Neural cell (in vitro differentiated cells): ENCODE results near the gene RASGRP2. TPM values are rescaled to one million over a fixed set of nuclear protein-coding genes. Genes with fewer than 3 reads are reported as not detected.
A peak's percentile ranks its signal among the peaks of the same experiment; 100 is the strongest.

Experiments
- H2AFZ ChIP-seq: fragments of 200-600, 300-800 bp; sonication (generic), shearing (Covaris generic); 2 replicates; pipeline ENCODE4 v1.6.0; 2014; ENCODE audit warnings: low read depth, mild to moderate bottlenecking, antibody characterized with exemption, low read length, moderate library complexity
- H3F3A ChIP-seq: fragments of 200-600 bp; shearing (Covaris generic); 2 replicates; pipeline ENCODE4 v1.6.1; 2016; ENCODE audit warnings: mild to moderate bottlenecking, moderate library complexity, mixed read lengths, antibody characterized with exemption, low read length; ENCODE audit not compliant: insufficient read depth, poor library complexity, severe bottlenecking
- H3K27ac ChIP-seq: fragments of 200-600, 300-800 bp; sonication (generic), shearing (Covaris generic); 2 replicates; pipeline ENCODE4 v1.5.1; 2014; ENCODE audit warnings: mild to moderate bottlenecking, low read length, moderate library complexity
- H3K27me3 ChIP-seq: fragments of 300-800, 200-600 bp; sonication (generic), shearing (Covaris generic); 2 replicates; pipeline ENCODE4 v1.6.0; 2014; ENCODE audit warnings: mild to moderate bottlenecking, low read depth, low read length, moderate library complexity; ENCODE audit not compliant: insufficient read depth
- H3K36me3 ChIP-seq: fragments of 300-800, 200-600 bp; sonication (generic), shearing (Covaris generic); 2 replicates; pipeline ENCODE4 v1.5.1; 2014; ENCODE audit warnings: mild to moderate bottlenecking, antibody characterized with exemption, low read length, moderate library complexity; ENCODE audit not compliant: insufficient read depth
- H3K4me2 ChIP-seq: fragments of 300-800, 200-600 bp; sonication (generic), shearing (Covaris generic); 2 replicates; pipeline ENCODE4 v1.6.0; 2014; ENCODE audit warnings: mild to moderate bottlenecking, low read length
- H3K4me3 ChIP-seq: fragments of 300-800, 200-600 bp; sonication (generic), shearing (Covaris generic); 2 replicates; pipeline ENCODE4 v1.5.1; 2014; ENCODE audit warnings: mild to moderate bottlenecking, low read length, moderate library complexity
- H3K79me2 ChIP-seq: fragments of 200-600 bp; shearing (Covaris generic); replicated peaks from 2 replicates; pipeline ENCODE4 v1.6.0; 2014; ENCODE audit warnings: mild to moderate bottlenecking, low read length, moderate library complexity; ENCODE audit not compliant: insufficient read depth
- H3K9ac ChIP-seq: fragments of 300-800, 200-600 bp; sonication (generic), shearing (Covaris generic); 2 replicates; pipeline ENCODE4 v1.6.1; 2016; ENCODE audit warnings: mild to moderate bottlenecking, low read length, mixed read lengths
- H3K9me2 ChIP-seq: fragments of 200-600 bp; shearing (Covaris generic); 2 replicates; pipeline ENCODE4 v1.6.1; 2016; ENCODE audit warnings: mild to moderate bottlenecking, low read length, mixed read lengths; ENCODE audit not compliant: insufficient read depth
- H3K9me3 ChIP-seq: fragments of 200-600, 300-800 bp; sonication (generic), shearing (Covaris generic); 2 replicates; pipeline ENCODE4 v1.6.1; 2016; ENCODE audit warnings: mild to moderate bottlenecking, mixed run types, low read length, moderate library complexity, mixed read lengths
- H4K20me1 ChIP-seq: fragments of 200-600 bp; shearing (Covaris generic); 2 replicates; pipeline ENCODE4 v1.6.1; 2016; ENCODE audit warnings: mild to moderate bottlenecking, mixed run types; ENCODE audit not compliant: insufficient read depth
- EP300 ChIP-seq: fragments of 450-650 bp; conservative IDR thresholded peaks from 2 replicates; pipeline ENCODE4 v1.6.1; 2014; ENCODE audit warnings: antibody characterized with exemption, mild to moderate bottlenecking, moderate library complexity; ENCODE audit not compliant: poor library complexity, severe bottlenecking
- EZH2 ChIP-seq: fragments of 200-600, 300-800 bp; shearing (Covaris generic), sonication (generic); IDR thresholded peaks from 2 replicates; pipeline ENCODE4 v1.6.1; 2014; ENCODE audit warnings: antibody characterized with exemption, low read length, borderline replicate concordance, mild to moderate bottlenecking; ENCODE audit not compliant: insufficient read depth, poor library complexity, severe bottlenecking
- MXI1 ChIP-seq: fragments of 450-650 bp; conservative IDR thresholded peaks from 2 replicates; pipeline ENCODE4 v1.6.1; 2014; ENCODE audit warnings: antibody characterized with exemption, mild to moderate bottlenecking; ENCODE audit not compliant: poor library complexity, severe bottlenecking
- POLR2AphosphoS5 ChIP-seq: IDR thresholded peaks from 2 replicates; pipeline ENCODE4 v1.6.1; 2012
- RAD21 ChIP-seq: fragments of 450-650 bp; conservative IDR thresholded peaks from 2 replicates; pipeline ENCODE4 v1.6.1; 2014; ENCODE audit warnings: antibody characterized with exemption, mild to moderate bottlenecking, moderate library complexity
- SMC3 ChIP-seq: fragments of 450-650 bp; conservative IDR thresholded peaks from 2 replicates; pipeline ENCODE4 v1.6.1; 2014; ENCODE audit warnings: antibody characterized with exemption, mild to moderate bottlenecking, moderate library complexity; ENCODE audit not compliant: poor library complexity
- TAF1 ChIP-seq: IDR thresholded peaks from 2 replicates; pipeline ENCODE4 v1.6.1; 2012; ENCODE audit warnings: low read depth
- polyA plus RNA-seq: library from polyadenylated mRNA; depleted of rRNA; stranded (reverse); fragments of >200 nt; gene quantifications from 2 replicates; pipeline ENCODE4 v1.2.3, GENCODE V29; 2014
- TF ChIP-seq, protein P1 (sequence below): fragments of 450-650 bp; IDR thresholded peaks from 2 replicates; pipeline ENCODE4 v1.5.1; 2014; ENCODE audit warnings: antibody characterized with exemption, mild to moderate bottlenecking, moderate library complexity; ENCODE audit not compliant: poor library complexity, severe bottlenecking
- TF ChIP-seq, protein P2 (sequence below): IDR thresholded peaks from 2 replicates; pipeline ENCODE4 v1.6.1; 2012; ENCODE audit warnings: borderline replicate concordance

RASGRP2 gene
- polyA plus RNA-seq, 1 donor from 2014 or later = 4.5 TPM

DNA sequence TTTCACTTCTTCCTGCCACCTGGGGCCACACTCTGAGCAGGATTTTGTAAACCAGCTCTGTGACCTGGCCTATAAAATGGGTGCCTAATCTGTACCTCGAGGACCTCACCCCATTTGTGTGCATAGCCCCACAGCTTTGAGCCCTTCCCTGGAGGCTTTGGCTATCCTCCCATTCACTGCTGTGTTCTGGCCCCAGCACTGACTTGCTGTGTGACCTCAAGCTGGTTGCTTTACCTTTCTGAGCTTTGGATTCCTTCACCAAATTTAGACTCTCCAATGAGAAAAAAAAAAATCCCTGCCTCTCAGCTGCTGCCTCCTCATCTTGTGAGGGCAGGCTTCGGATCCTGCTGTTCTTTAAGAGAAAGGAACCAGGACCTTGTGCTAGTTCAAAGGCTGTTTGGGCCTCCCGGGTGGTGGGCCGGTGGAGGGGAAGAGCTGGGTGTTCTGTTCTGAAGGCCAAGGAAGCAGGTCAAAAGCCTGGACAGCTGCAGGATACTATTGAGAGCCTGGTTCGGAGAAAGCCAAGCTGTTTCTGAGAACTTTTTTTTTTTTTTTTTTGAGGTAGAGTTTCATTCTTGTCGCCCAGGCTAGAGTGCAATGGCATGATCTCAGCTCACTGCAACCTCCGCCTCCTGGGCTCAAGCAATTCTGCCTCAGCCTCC lies 16.9 kb upstream of the RASGRP2 start:
- Histone ChIP-seq H3K27ac (no peak overlapping the region), H3K9me2 (no peaks in the 10 kb centered on the region), H3K9ac (no peak overlapping the region), H3K36me3 (no peaks in the 10 kb centered on the region), H3K27me3 (no peaks in the 10 kb centered on the region), H3K4me2 (no peak overlapping the region), H4K20me1 (no peaks in the 10 kb centered on the region), H2AFZ (no peak overlapping the region), H3K4me3 (no peak overlapping the region), H3K79me2 (no peaks in the 10 kb centered on the region), H3F3A (no peaks in the 10 kb centered on the region), H3K9me3 (no peaks in the 10 kb centered on the region)
- TF ChIP-seq EZH2 = no peak
- TF ChIP-seq POLR2AphosphoS5 = no peak
- TF ChIP-seq, protein P1, sequence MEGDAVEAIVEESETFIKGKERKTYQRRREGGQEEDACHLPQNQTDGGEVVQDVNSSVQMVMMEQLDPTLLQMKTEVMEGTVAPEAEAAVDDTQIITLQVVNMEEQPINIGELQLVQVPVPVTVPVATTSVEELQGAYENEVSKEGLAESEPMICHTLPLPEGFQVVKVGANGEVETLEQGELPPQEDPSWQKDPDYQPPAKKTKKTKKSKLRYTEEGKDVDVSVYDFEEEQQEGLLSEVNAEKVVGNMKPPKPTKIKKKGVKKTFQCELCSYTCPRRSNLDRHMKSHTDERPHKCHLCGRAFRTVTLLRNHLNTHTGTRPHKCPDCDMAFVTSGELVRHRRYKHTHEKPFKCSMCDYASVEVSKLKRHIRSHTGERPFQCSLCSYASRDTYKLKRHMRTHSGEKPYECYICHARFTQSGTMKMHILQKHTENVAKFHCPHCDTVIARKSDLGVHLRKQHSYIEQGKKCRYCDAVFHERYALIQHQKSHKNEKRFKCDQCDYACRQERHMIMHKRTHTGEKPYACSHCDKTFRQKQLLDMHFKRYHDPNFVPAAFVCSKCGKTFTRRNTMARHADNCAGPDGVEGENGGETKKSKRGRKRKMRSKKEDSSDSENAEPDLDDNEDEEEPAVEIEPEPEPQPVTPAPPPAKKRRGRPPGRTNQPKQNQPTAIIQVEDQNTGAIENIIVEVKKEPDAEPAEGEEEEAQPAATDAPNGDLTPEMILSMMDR = no peak
- TF ChIP-seq, protein P2, sequence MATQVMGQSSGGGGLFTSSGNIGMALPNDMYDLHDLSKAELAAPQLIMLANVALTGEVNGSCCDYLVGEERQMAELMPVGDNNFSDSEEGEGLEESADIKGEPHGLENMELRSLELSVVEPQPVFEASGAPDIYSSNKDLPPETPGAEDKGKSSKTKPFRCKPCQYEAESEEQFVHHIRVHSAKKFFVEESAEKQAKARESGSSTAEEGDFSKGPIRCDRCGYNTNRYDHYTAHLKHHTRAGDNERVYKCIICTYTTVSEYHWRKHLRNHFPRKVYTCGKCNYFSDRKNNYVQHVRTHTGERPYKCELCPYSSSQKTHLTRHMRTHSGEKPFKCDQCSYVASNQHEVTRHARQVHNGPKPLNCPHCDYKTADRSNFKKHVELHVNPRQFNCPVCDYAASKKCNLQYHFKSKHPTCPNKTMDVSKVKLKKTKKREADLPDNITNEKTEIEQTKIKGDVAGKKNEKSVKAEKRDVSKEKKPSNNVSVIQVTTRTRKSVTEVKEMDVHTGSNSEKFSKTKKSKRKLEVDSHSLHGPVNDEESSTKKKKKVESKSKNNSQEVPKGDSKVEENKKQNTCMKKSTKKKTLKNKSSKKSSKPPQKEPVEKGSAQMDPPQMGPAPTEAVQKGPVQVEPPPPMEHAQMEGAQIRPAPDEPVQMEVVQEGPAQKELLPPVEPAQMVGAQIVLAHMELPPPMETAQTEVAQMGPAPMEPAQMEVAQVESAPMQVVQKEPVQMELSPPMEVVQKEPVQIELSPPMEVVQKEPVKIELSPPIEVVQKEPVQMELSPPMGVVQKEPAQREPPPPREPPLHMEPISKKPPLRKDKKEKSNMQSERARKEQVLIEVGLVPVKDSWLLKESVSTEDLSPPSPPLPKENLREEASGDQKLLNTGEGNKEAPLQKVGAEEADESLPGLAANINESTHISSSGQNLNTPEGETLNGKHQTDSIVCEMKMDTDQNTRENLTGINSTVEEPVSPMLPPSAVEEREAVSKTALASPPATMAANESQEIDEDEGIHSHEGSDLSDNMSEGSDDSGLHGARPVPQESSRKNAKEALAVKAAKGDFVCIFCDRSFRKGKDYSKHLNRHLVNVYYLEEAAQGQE = no peak
- TF ChIP-seq RAD21 = no peak
- no peak for TF ChIP-seq TAF1
- no peak for TF ChIP-seq EP300
- no peak for TF ChIP-seq SMC3
- no peak for TF ChIP-seq MXI1

DNA sequence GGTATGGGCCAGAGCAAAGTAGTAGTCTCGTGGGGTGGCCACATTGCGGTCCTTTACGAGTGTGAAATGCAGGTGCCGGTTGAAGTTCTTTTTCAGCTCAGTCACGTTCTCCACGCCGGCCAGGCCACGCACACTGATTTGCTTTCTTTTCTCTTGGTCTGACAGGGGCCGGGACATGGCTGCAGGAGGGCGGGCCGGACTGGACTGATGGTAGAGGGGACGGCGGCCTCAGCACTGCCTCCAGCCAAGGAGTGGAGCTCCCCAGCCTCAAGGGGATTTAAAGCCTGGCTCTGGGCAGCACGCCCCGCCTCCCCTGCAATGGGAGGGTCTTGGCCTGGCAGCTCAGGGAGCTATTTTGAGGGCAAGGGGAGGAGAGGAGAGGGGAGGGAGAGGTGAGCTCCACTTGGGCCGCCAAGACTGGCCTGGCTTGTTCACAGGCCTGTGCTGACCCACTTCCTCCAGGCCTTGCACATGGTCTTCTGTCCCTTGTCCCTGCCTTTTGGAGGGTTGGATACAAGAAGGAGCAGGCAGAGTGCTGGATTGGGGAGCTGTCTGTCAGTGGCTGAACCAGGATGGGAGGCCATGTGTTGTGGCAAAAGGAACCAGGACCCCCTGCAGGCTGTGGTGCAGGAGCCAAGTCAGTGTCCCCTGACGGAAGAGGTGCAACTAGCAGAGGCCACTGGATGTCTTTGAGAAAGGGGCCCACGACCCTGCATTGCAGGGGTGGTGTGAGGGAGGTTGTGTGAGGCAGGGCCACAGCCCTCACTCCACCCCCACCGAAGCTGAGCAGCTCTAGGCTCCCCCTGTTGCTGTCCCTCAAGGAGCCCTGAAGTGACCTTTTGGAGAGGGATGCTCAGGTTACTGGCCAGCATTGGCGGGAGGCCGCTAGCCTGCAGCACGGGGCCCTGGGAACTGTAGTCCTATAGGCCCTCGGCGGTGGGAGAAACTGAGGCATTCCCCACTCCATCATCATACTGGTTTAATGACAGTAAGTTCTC lies 16.1 kb upstream of the RASGRP2 start, which contains the start of gene PYGM:
Gene PYGM (minus strand): TSS at position 253 of the 998 bp plus-strand sequence. CDS start 76 bp downstream, at position 177.
- Histone ChIP-seq H3K9me3 (no peaks in the 10 kb centered on the region), H3K9ac (no peak within 1 kb of the TSS), H4K20me1 (no peaks in the 10 kb centered on the region), H3K27ac (no peak within 1 kb of the TSS), H3K9me2 (no peaks in the 10 kb centered on the region), H3F3A (no peaks in the 10 kb centered on the region), H3K27me3 (no peaks in the 10 kb centered on the region), H3K4me3 (no peak within 1 kb of the TSS), H3K79me2 (no peaks in the 10 kb centered on the region), H3K4me2 (no peak within 1 kb of the TSS), H3K36me3 (no peaks in the 10 kb centered on the region), H2AFZ (no peak within 1 kb of the TSS)
- TF ChIP-seq, protein P2 = no peak
- peak; percentile 17 for TF ChIP-seq MXI1
